Stimulated activated CD4-positive, alpha-beta T cell treated with anti-CD3 and anti-CD28 coated beads, Interleukin-4, amount 100 ng/mL, for 4 hours (primary cell): Measurements from ENCODE around the gene HAS3.
"Not testable (repeated sequence)": the region's sequence is repeated elsewhere in the genome, so short reads cannot be mapped to it uniquely, and the experiment has no call there.

Source experiments
- DNase-seq, 2 experiments: peaks; one replicate each; pipeline ENCODE4 v3.0.0-alpha.2; 2020

HAS3 gene

DNA sequence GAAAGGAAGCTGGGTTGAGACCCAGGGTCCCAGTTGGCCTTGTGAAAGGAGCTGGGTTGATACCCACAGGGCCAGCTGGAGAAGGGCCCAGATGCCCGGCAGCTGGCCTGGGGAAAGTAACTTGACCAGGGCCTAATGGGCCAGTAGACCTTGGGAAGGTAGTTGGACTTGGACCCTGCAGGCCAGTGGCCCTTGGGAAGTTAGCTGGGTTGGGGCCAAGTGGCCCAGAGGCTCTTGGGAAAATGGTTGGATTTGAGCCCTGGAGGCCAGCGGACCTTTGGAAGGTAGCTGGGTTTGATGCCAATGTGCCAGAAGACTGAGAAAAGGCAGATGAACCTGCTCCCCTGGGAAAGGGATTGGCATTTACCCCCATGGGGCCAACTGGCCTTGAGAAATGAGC lies 13.5 kb downstream of the HAS3 start:
- DNase-seq, result no peak

DNA sequence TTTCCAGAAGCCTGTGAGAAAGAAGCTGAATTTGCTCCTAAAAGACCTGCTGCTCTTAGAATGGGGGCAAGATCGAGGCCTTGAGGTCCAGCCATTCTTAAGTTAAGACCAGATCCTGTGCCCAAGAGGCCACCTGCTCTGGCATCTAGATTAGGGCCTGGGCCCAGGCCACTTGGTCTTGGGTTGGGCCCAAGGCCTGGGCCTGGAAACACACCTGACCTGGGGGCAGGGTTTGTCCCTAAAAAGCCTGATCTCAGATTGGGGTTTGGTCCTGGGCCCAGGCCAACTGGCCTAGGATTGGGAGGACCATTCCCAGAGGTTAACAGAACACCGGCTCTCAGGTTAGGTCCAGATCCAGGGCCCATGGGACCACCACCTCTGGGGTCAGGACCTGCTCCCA lies 14.1 kb downstream of the HAS3 start:
- no peak for DNase-seq

DNA sequence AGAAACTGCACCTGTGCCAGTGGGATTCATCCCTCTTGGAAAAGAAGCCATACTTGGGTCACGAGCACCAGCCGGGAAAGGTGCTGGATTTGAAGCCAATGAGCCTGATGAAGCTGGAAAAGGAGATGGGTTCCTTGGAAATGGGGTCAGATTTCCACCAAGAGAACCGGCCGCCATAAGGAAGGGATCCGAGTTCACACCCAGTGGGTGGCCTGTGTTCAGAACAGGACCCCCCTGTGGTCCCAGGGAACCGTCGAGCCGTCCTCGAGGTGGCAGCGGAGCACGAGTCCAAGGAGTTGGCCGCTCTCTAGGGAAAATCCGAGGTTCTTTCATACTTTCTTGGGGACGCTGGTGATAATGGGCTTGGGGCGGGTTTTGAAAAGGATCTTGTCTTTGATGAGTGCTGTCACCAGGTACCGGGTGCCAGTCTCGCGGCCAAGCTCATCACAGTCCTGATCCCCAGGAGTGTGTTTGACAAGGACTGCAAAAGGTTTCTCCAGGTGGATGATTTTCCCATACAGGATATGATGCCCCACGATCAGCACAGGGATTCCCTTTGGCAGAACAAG lies 14.7 kb downstream of the HAS3 start:
- no peak for DNase-seq

DNA sequence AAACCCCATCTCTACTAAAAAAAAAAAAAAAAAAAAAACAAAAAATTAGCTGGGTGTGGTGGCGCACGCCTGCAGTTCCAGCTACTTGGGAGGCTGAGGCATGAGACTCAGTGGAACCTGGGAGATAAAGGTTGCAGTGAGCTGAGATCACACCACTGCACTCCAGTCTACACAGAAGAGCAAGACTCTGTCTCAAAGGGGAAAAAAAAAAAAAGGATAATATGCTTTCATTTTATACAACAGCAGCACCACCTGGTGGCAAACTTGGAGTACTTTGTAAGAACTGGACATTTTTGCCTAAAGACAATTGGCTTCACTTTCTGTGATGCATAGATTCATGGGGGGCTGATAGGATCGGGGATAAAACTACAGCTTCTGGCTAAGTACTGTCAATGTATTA lies 18.5 kb downstream of the HAS3 start:
- DNase-seq, result peak; percentile 48 to 54

DNA sequence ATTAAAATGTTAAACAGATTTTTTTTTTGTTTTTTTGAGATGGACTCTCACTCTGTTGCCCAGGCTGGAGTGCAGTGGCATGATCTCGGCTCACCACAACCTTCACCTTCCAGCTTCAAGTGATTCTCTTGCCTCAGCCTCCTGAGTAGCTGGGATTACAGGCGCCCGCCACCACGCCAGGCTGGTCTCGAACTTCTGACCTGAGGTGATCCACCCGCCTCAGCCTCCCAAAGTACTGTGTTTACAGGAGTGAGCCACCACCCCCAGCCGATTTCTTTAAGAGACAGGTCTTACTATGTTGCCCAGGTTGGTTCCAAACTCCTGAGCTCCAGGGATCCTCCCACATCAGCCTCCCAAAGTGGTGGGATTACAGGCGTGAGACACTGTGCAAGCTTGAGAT lies 19.0 kb downstream of the HAS3 start:
- DNase-seq, result not testable (repeated sequence)

DNA sequence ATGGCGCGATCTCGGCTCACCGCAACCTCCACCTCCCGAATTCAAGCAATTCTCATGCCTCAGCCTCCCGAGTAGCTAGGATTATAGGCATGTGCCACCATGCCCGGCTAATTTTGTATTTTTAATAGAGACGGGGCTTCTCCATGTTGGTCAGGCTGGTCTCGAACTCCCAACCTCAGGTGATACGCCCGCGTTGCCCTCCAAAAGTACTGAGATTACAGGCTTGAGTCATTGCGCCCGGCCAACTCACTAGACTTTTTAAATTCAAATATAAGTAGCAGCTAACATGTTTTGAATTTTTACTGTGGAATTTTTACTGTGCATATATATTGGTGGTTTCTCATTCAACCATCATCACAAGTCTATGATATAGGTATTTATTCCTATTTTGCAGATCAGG lies 19.5 kb downstream of the HAS3 start:
- not testable (repeated sequence) for DNase-seq

DNA sequence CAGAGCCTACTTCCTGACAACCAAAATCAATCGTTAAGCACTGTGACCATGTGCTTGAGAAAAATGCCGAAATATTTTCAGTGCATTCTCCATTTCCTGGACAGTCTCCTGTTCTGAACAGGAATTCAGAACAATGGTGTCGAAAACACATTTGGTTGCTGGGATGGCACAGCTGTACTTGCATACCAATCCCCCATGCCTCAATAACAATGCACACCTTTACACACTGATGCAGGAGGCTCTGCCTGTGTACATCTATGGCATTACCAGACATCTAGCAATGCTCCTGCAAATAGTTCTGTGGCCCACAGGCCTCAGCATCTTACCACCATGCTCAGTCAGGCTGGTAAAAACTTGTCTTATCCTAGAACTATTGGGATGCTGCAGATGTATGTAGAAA lies 20.8 kb downstream of the HAS3 start:
- DNase-seq, result no peak

DNA sequence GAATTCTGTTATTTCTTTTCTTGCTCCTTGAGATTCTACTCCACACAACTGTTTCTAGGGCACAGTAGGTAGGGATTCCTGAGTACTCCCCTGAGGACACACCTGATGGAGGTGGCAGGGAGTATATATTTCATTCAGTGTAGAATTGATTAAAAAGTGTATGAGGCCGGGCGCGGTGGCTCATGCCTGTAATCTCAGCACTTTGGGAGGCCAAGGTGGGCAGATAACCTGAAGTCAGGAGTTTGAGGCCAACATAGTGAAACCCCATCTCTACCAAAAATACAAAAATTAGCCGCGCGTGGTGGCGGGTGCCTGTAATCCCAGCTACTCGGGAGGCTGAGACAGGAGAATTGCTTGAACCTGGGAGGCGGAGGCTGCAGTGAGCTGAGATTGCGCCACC lies 21.3 kb downstream of the HAS3 start:
- not testable (repeated sequence) for DNase-seq

DNA sequence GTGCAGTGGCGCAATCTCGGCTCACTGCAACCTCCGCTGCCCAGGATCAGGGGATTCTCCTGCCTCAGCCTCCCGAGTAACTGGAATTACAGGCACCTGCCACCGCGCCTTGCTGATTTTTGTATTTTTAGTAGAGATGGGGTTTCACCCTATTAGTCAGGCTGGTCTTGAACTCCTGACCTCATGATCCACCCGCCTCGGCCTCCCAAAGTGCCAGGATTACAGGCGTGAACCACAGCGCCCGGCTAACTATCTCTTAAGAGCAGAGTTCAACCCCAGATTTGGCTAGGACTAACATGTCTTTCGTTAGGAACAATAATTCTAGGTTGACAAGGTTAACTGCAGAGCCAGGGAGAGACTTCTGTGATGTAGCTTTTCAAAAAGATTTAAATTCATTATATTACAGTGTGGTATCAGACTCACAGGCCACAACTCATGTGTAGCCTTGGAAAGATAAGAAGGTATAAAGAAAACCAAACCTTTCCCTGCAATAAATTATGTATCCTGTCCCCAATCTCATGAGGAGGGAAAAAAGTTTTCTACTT lies 22.6 kb downstream of the HAS3 start:
- no peak for DNase-seq

DNA sequence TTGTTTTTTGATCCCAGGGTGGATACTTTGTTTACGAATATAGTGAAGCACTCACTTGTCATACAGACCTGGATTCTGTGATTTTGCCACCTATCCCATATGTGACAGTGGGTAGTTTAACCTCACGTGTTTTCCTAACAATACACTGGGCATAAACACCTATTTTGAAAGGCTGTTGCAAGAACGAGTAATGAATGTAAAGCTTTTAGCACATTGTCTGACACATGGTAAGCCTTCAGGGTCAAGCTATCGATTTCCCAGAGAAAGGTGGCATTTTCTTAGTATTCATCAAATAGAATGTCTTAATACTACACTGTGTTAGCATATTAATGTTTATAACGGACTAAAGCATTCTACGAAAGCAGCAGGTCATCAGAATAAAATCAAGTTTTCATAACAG lies 25.0 kb downstream of the HAS3 start:
- no peak for DNase-seq

DNA sequence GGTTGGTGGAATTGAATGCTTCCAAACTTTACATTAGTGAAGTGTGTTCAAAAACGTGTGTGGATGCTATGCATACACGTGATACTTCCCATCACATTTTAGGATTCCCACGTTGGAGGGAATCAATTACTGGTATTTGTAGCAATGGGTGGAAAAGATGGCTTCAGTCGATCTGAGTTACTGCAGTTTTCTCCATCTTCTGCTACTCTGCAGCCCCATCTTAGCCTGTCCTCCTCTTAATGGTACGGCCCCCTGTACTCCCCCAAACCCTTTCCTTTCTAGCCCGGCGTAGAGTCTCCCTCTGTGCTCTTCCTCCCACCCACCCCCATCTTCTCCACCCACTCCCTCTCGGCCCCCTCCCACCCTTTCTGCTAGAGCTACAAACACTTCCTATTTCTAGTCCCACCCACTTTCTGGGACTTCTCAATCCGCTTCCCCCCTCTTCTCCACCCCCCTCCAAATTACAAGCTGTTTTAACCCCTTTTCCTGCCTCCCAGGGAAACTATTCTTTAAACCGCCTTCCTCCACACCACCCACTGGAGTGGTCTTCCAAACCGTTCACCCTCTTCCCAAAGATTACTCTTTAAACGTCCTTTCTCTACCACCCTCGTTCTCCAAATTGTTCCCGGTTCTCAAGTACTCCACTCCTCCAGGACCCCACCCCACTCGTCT lies 25.9 kb downstream of the HAS3 start:
- DNase-seq, result peak in 1 of 2 experiments; percentile 41

DNA sequence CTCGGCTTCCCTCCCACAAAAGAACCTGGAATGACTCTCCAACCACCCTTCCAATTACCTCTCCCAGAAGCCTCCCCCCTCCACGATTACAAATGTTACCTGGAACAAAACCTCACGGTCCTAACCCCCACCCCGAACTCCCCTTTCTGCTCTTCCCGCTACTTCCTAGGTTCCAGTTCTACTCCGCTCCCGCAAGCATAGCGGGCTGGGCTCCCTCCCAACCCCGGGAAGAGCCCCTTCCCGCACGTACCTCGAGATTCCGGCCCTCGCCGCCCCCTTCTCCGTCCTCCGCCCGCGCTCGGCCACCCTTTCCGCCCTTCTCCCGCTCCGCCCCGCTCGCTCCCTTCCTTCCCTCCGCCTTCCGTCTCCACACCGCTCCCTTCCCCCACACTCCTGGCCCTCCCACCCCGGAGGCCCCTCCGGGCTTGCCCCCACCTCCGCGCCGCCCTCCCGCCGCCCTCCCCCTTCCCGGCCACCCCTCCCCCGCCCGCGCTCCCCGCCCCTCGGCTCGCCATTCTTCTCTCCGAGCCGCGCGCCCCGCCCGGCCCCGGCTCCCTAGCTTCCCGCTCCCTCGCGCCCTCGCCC lies 26.5 kb downstream of the HAS3 start:
- DNase-seq, result peak; percentile 80 to 81

DNA sequence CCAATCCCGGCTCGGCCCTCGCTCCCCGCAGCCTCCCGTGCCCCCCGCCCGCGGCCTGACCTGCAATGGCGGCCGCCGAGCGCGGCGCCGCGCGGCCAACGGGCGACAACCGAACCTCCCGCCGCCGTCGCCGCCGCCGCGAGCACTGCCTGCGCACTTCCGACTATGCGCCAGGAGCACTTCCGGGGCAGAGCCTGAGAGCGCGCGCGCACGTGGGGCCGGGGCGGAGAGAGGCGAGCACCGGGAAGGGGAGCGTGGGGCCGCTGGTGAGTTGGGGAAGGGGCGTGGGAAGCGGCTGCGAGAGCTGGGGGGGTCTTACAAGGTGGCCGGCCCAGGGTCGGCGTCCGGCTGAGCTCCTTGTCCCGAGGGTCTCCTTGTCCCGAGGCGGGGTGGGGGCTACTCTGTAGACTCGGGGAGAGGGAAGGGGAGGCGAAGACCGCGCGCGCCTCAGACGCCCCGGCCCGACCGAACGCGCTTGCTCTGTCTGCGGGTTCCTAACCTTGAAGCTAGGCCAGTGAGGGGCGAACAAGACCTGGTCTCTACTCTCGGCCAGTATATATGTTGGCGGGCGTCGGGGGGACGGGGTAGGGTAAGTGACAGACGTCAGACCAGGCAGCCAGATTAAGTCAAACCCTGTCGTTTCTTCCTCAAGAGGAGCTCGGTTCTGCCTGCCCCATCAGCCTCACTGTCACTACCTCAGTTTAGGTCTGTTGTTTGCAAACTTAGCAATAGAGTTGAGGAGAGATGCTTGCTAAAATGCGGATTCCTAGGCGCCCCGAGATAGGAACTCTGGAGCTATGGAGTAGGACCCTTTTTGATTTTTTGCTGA lies 27.2 kb downstream of the HAS3 start, which contains the start of the genes CHTF8 and UTP4:
TSS of gene CHTF8 (minus strand) at position 165 of the 829 bp plus-strand sequence. CDS start 11,130 bp downstream, outside the sequence.
TSS of gene UTP4 (plus strand) at position 226 of the 829 bp plus-strand sequence. CDS start 811 bp downstream, outside the sequence.
- peak; percentile 87 to 88 for DNase-seq

DNA sequence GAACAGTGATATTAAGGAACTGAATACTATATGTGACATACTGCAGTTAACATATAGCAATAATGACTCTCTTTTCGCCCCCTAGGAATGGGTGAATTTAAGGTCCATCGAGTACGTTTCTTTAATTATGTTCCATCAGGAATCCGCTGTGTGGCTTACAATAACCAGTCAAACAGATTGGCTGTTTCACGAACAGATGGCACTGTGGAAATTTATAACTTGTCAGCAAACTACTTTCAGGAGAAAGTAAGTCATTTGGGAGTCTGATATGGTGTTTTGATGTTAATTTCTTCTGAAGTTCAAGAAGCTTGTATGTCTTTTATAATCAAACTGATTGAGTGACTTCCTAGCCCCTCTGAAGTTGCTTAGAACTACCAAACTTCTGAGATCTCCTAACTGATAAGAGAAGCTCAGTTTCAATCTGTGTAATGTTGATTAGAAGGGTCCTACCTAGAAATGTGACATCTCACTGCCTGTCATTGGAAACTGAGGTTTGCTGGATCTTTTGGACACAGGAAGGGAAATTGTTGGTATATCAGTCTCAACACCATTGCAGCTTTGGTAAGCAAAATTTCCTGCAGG lies 28.0 kb downstream of the HAS3 start:
- no peak for DNase-seq

DNA sequence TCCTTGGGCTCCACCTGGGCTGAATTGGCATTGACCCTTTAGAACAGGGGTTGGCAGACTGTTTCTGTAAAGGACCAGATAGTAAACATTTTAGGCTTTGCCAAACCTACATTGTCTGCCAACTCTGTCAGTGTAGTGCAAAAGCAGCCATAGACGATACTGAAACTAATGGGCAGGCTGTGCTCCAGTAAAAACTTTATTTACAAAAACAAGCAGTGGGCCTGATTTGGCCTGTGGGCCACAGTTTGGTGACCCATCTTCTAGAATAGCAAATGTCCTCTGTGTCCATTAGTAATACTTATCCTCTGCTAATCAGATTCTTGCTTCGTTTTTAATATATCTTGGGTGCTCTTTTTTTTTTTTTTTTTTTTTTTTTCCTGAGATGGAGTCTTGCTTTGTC lies 33.2 kb downstream of the HAS3 start:
- DNase-seq, result no peak

DNA sequence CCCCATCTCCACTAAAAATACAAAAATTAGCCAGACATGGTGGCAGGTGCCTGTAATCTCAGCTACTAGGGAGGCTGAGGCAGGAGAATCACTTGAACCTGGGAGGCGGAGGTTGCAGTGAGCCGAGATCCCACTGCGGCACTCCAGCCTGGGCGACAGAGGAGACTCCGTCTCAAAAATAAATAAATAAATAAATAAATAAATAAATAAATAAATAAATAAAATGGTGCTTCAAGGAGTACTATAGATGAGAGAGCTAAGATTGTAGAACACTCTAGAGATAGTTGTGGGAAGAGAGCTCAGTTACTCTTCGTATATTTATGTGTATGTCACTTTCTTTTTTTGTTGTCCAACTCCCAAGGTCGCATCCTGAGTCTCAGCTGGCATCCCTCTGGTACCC lies 34.0 kb downstream of the HAS3 start:
- DNase-seq, result not testable (repeated sequence)

DNA sequence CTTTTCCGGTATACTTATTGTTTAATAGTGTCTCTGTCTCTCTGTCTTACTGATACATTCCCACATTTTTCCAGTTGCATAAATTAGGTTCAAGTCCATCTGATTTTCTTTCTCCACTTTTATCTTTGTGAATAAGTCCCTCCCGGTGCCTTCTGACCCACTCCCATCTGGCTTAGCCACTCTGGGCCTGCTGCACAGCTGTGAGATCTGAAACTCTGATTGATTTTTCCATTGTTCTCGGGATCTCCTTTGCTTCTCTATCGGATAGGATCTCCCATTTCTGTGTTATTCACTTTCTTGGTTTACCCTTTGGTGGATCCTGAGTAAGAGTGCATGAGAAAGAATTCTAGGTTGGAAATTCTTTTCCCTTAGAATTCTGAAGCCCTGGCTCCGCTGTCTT lies 35.6 kb downstream of the HAS3 start:
- DNase-seq, result no peak

DNA sequence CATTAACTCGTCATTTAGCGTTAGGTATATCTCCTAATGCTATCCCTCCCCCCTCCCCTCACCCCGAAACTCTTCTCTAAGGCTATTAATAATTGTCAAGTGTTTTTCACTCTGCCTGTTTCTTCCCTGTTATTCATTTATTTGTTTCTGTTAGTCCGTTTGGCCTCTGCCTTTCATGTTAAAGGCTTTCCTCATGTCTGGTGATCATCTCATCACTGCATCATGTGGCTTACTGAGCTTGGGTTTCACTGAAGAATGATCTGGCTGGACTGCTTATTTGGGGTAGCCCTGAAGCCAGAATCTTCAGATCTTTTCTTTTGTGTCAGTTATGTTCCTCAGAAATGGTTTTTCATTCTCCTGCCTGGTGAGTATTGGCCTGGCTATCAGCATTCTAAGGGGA lies 36.5 kb downstream of the HAS3 start:
- DNase-seq, result no peak

DNA sequence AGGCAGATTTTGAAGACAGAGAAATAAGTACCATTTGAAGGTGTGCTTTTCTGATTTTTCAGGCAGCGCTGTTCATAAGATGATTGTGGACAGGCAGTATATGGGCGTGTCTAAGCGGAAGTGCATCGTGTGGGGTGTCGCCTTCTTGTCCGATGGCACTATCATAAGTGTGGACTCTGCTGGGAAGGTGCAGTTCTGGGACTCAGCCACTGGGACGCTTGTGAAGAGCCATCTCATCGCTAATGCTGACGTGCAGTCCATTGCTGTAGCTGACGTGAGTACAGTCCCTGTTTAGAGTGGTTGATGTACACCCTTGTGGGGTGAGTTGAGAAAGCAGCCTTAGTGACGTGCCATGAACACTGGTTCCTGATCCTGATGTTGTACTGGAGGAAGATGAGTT lies 37.7 kb downstream of the HAS3 start:
- no peak for DNase-seq

DNA sequence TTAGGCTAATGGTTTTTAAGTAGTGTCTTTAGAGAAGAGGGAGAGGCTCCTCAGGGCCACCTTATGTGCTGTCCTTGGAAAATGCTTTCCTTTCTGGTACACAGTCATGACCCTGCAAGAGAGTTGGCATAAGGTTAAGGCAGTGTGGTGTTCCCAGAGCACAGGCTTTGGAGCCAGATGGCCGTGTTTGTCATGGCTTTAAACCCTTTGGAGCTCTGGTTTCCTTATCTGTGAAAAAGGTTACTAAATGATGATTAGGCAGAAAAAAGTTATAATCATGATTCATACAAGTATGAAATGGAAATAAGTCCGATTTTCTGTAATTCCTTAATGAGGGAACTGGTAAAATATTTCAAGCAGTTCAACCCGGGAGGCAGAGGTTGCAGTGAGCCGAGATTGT lies 40.2 kb downstream of the HAS3 start:
- no peak for DNase-seq

DNA sequence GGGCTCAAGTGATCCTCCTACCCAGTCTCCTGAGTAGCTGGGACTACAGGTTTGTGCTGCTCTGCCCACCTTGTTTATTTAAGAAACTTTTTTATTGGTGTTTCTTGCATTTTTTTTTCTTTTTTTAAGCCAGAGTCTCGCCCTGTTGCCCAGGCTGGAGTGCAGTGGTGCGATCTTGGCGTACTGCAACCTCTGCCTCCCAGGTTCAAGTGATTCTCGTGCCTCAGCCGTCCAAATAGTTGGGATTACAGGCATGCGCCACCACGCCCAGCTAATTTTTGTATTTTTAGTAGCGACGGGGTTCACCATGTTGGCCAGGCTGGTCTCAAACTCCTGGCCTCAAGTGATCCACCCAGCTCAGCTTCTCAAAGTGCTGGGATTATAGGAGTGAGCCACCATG lies 44.2 kb downstream of the HAS3 start:
- not testable (repeated sequence) for DNase-seq

DNA sequence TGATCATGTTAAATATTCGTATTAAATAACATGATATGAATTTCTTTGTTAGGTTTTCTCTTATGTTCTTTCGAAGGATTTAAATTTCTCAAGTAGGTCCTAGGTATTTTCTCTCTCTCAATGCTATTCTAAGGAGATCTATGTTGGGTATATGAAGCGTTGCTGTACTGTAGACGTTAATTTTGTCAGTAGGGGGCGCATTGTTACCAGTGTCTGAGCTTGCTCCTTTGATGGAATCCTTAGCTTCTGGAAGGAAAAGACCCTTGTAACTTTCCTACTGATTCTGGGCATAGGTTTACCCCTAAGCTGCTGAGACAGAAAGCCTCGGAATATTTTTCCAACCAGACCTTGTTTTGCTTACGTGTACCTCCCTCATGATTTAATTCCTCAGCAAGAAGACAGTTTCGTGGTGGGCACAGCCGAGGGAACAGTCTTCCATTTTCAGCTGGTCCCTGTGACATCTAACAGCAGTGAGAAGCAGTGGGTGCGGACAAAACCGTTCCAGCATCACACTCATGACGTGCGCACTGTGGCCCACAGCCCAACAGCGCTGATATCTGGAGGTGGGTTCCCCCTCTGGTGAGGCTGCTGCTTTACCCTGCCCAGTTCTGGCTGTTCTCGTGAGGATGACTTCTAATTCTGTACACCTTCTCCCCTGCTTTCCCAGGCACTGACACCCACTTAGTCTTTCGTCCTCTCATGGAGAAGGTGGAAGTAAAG lies 44.9 kb downstream of the HAS3 start:
- peak in 1 of 2 experiments; percentile 17 for DNase-seq
